Calu3 (cell line): Measurements from ENCODE around the gene GAD2. TPM values are rescaled to one million over a fixed set of nuclear protein-coding genes. Genes with fewer than 3 reads are reported as not detected.

Experiments used
- BruUV-seq: library from RNA; stranded (reverse); fragments of 400-500 nt; replicated peaks from 2 replicates; lab custom pipeline; 2021; lab: Mats Ljungman, UMichigan
- CTCF ChIA-PET: fragments of 300-600 bp; sonication (Branson Sonifier 250); formaldehyde crosslinking; loops from one replicate; lab custom pipeline; 2022; ENCODE audit warnings: antibody characterized with exemption; lab: Charles Lee
- DNase-seq: peaks from one replicate; pipeline ENCODE4 v3.0.0; 2022
- H3K27ac Mint-ChIP-seq: one replicate; pipeline ENCODE4 v1.8.0; 2022; ENCODE audit warnings: mixed read lengths; ENCODE audit not compliant: unreplicated experiment
- H3K27me3 Mint-ChIP-seq: one replicate; pipeline ENCODE4 v1.8.0; 2022; ENCODE audit warnings: mixed read lengths; ENCODE audit not compliant: unreplicated experiment
- H3K36me3 Mint-ChIP-seq: one replicate; pipeline ENCODE4 v1.8.0; 2022; ENCODE audit warnings: mild to moderate bottlenecking, moderate library complexity, mixed read lengths; ENCODE audit not compliant: insufficient read depth, unreplicated experiment
- H3K4me1 Mint-ChIP-seq: one replicate; pipeline ENCODE4 v1.8.0; 2022; ENCODE audit warnings: mild to moderate bottlenecking, low read depth, mixed read lengths; ENCODE audit not compliant: unreplicated experiment
- H3K4me3 Mint-ChIP-seq: one replicate; pipeline ENCODE4 v1.8.0; 2022; ENCODE audit warnings: mild to moderate bottlenecking, low read depth, moderate library complexity, mixed read lengths; ENCODE audit not compliant: unreplicated experiment
- H3K9me3 Mint-ChIP-seq: one replicate; pipeline ENCODE4 v1.8.0; 2022; ENCODE audit warnings: low read depth, mixed read lengths; ENCODE audit not compliant: unreplicated experiment
- CTCF ChIP-seq: fragments of 200-600 bp; IDR thresholded peaks from one replicate; pipeline ENCODE4 v1.8.0; 2022; ENCODE audit warnings: antibody characterized with exemption; ENCODE audit not compliant: unreplicated experiment
- intact Hi-C: fragments of 100-400 bp; cut with micrococcal nuclease; formaldehyde crosslinking; loops from one replicate; pipeline ENCODE4 v1.10.0; 2022; ENCODE audit not compliant: unreplicated experiment
- total RNA-seq: library from RNA; stranded (reverse); gene quantifications from 2 replicates; pipeline ENCODE4 v1.2.3, GENCODE V29; 2022

The GAD2 gene
- total RNA-seq, 1 experiment from 2014 or later: not detected

GRCh38 chr10:26318672-26319071 is 102.1 kb downstream of the GAD2 start:
- Mint-ChIP-seq H3K4me1 (no peaks in the 10 kb centered on the region), H3K36me3 (no peaks in the 10 kb centered on the region), H3K4me3 (no peak overlapping the region), H3K27me3 (peaks cover 24% of the 10 kb centered on the region), H3K27ac (no peak overlapping the region), H3K9me3 (no peaks in the 10 kb centered on the region)
- BruUV-seq: no TSS peak
- intact Hi-C loops: no loop called here
- CTCF ChIA-PET: no interaction called here
- TF ChIP-seq CTCF: no peak
- no peak for DNase-seq

- CTCF ChIA-PET: no interaction called here
- H3K27ac Mint-ChIP-seq: no peak overlapping the region
- TF ChIP-seq CTCF: no peak
- no TSS peak for BruUV-seq
- peaks cover 12% of the 10 kb centered on the region for H3K27me3 Mint-ChIP-seq
- no peak for DNase-seq
- H3K9me3 Mint-ChIP-seq: no peaks in the 10 kb centered on the region
- H3K4me3 Mint-ChIP-seq: no peak overlapping the region
- no peaks in the 10 kb centered on the region for H3K36me3 Mint-ChIP-seq
- no peaks in the 10 kb centered on the region for H3K4me1 Mint-ChIP-seq
- intact Hi-C loops: no loop called here
Measured at GRCh38 chr10:26323219-26323618, 106.6 kb downstream of the GAD2 start.

- CTCF ChIA-PET: no interaction called here
- BruUV-seq: no TSS peak
- no peak overlapping the region for H3K27ac Mint-ChIP-seq
- intact Hi-C loops: no loop called here
- no peak for DNase-seq
- no peaks in the 10 kb centered on the region for H3K36me3 Mint-ChIP-seq
- peaks cover 8% of the 10 kb centered on the region for H3K4me1 Mint-ChIP-seq
- peaks cover 3% of the 10 kb centered on the region for H3K27me3 Mint-ChIP-seq
- H3K4me3 Mint-ChIP-seq: no peak overlapping the region
- H3K9me3 Mint-ChIP-seq: no peaks in the 10 kb centered on the region
- no peak for TF ChIP-seq CTCF
Measured at GRCh38 chr10:26326851-26327250, 110.3 kb downstream of the GAD2 start.

GRCh38 chr10:26327811-26328210 is 111.2 kb downstream of the GAD2 start:
- H3K27ac Mint-ChIP-seq: no peak overlapping the region
- BruUV-seq: no TSS peak
- DNase-seq: no peak
- TF ChIP-seq CTCF: no peak
- CTCF ChIA-PET: no interaction called here
- no peaks in the 10 kb centered on the region for H3K27me3 Mint-ChIP-seq
- intact Hi-C loops: no loop called here
- peaks cover 8% of the 10 kb centered on the region for H3K4me1 Mint-ChIP-seq
- no peak overlapping the region for H3K4me3 Mint-ChIP-seq
- H3K9me3 Mint-ChIP-seq: no peaks in the 10 kb centered on the region
- H3K36me3 Mint-ChIP-seq: no peaks in the 10 kb centered on the region
